IMR-90 (cell line): ENCODE results near the gene NELL1. TPM values are rescaled to one million over a fixed set of nuclear protein-coding genes. Genes with fewer than 3 reads are reported as not detected.

Experiments
- ATAC-seq: fragments of 200-7000 bp; cut with Tn5 transposase; 2 replicates; pipeline ENCODE4 v1.9.1; 2020; ENCODE audit warnings: low read depth, mild to moderate bottlenecking, moderate library complexity
- BruUV-seq: library from RNA; stranded (reverse); fragments of 400-500 nt; replicated peaks from 2 replicates; lab custom pipeline; 2021; lab: Mats Ljungman, UMichigan
- CTCF ChIA-PET: fragments of 300-600 bp; formaldehyde crosslinking; extraction: SDS; loops from one replicate; lab custom pipeline; 2021; ENCODE audit warnings: antibody characterized with exemption; lab: Yijun Ruan, JAX
- POLR2A ChIA-PET: fragments of 300-600 bp; sonication (Branson Sonifier 250); formaldehyde crosslinking; loops from one replicate; lab custom pipeline; 2022; ENCODE audit warnings: antibody characterized with exemption; ENCODE audit not compliant: unreplicated experiment; lab: Charles Lee
- DNase-seq: peaks from one replicate; pipeline ENCODE4 v3.0.0; 2013
- H2AFZ ChIP-seq: replicated peaks from 2 replicates; pipeline ENCODE3; 2013; ENCODE audit warnings: low read length, mild to moderate bottlenecking; ENCODE audit not compliant: poor library complexity
- H2AK5ac ChIP-seq: 2 replicates; pipeline ENCODE4 v1.6.1; 2013; ENCODE audit warnings: low read depth, low read length, inconsistent platforms
- H2AK9ac ChIP-seq: replicated peaks from 2 replicates; pipeline ENCODE3; 2013; ENCODE audit warnings: mild to moderate bottlenecking, low read depth, low read length, moderate library complexity; ENCODE audit not compliant: poor library complexity
- H2BK120ac ChIP-seq: 2 replicates; pipeline ENCODE4 v1.6.1; 2013; ENCODE audit warnings: low read depth, low read length, inconsistent platforms
- H2BK15ac ChIP-seq: 3 replicates; pipeline ENCODE4 v1.6.1; 2013; ENCODE audit warnings: low read depth, low read length, inconsistent platforms
- H2BK20ac ChIP-seq: 2 replicates; pipeline ENCODE4 v1.6.1; 2013; ENCODE audit warnings: low read depth, mild to moderate bottlenecking, inconsistent platforms, low read length, moderate library complexity
- H2BK5ac ChIP-seq: 2 replicates; pipeline ENCODE4 v1.6.1; 2013; ENCODE audit warnings: mild to moderate bottlenecking, low read depth, low read length, inconsistent platforms; ENCODE audit not compliant: poor library complexity, severe bottlenecking
- H3K14ac ChIP-seq: replicated peaks from 2 replicates; pipeline ENCODE4 v1.6.1; 2013; ENCODE audit warnings: low read depth, low read length, inconsistent platforms
- H3K18ac ChIP-seq: 2 replicates; pipeline ENCODE4 v1.6.1; 2013; ENCODE audit warnings: low read depth, low read length, control low read depth
- H3K23ac ChIP-seq: 2 replicates; pipeline ENCODE4 v1.6.1; 2013; ENCODE audit warnings: low read depth, low read length, inconsistent platforms
- H3K27ac ChIP-seq: 2 replicates; pipeline ENCODE4 v1.5.1; 2013; ENCODE audit warnings: mild to moderate bottlenecking, control low read depth, low read length; ENCODE audit not compliant: insufficient read depth
- H3K27me3 ChIP-seq: 2 replicates; pipeline ENCODE4 v1.6.1; 2013; ENCODE audit warnings: low read length; ENCODE audit not compliant: control insufficient read depth, insufficient read depth
- H3K36me3 ChIP-seq: 2 replicates; pipeline ENCODE4 v1.6.1; 2013; ENCODE audit warnings: low read length, mixed read lengths; ENCODE audit not compliant: control insufficient read depth, insufficient read depth
- H3K4ac ChIP-seq: 2 replicates; pipeline ENCODE4 v1.6.1; 2013; ENCODE audit warnings: low read depth, low read length, inconsistent platforms
- H3K4me1 ChIP-seq: 2 replicates; pipeline ENCODE4 v1.6.1; 2013; ENCODE audit warnings: low read length, mixed read lengths; ENCODE audit not compliant: control insufficient read depth, insufficient read depth
- H3K4me2 ChIP-seq: 2 replicates; pipeline ENCODE4 v1.6.1; 2013; ENCODE audit warnings: low read depth, mild to moderate bottlenecking, control low read depth, low read length, moderate library complexity
- H3K4me3 ChIP-seq: 2 replicates; pipeline ENCODE4 v1.5.1; 2013; ENCODE audit warnings: low read depth, mild to moderate bottlenecking, control low read depth, low read length, moderate library complexity; ENCODE audit not compliant: insufficient read depth
- H3K56ac ChIP-seq: 2 replicates; pipeline ENCODE4 v1.6.1; 2013; ENCODE audit warnings: low read length, inconsistent platforms; ENCODE audit not compliant: insufficient read depth; ENCODE audit errors: extremely low read depth
- H3K79me1 ChIP-seq, 2 experiments: 2 replicates each; pipeline ENCODE4 v1.6.1; 2013; ENCODE audit warnings: low read length in 2 of 2, inconsistent platforms in 1 of 2, low read depth in 1 of 2
- H3K9ac ChIP-seq: 2 replicates; pipeline ENCODE4 v1.6.1; 2013; ENCODE audit warnings: low read depth, low read length, control low read depth
- H3K9me1 ChIP-seq: 2 replicates; pipeline ENCODE4 v1.6.1; 2013; ENCODE audit warnings: low read length, inconsistent platforms; ENCODE audit not compliant: insufficient read depth
- H3K9me3 ChIP-seq: 2 replicates; pipeline ENCODE4 v1.6.1; 2013; ENCODE audit warnings: low read length; ENCODE audit not compliant: control insufficient read depth, insufficient read depth
- H4K20me1 ChIP-seq: 2 replicates; pipeline ENCODE4 v1.6.1; 2013; ENCODE audit warnings: low read length, inconsistent platforms; ENCODE audit not compliant: insufficient read depth
- H4K5ac ChIP-seq: 2 replicates; pipeline ENCODE4 v1.6.1; 2013; ENCODE audit warnings: mild to moderate bottlenecking, low read depth, low read length, control low read depth
- H4K8ac ChIP-seq, 2 experiments: 2 replicates each; pipeline ENCODE4 v1.6.1; 2013; ENCODE audit warnings: low read depth in 2 of 2, low read length in 2 of 2, control low read depth in 1 of 2, inconsistent platforms in 1 of 2
- H4K91ac ChIP-seq: 2 replicates; pipeline ENCODE4 v1.6.1; 2013; ENCODE audit warnings: low read depth, low read length, inconsistent platforms; ENCODE audit not compliant: insufficient read depth
- BHLHE40 ChIP-seq: fragments of 150-350 bp; IDR thresholded peaks from 2 replicates; pipeline ENCODE4 v1.6.1; 2016; ENCODE audit warnings: mild to moderate bottlenecking, low read depth, low read length
- FOS ChIP-seq: fragments of 150-350 bp; IDR thresholded peaks from 2 replicates; pipeline ENCODE4 v1.6.1; 2016; ENCODE audit warnings: low read depth, low read length
- MXI1 ChIP-seq: IDR thresholded peaks from 2 replicates; pipeline ENCODE4 v1.6.1; 2012; ENCODE audit warnings: low read depth, mild to moderate bottlenecking, low read length, moderate library complexity, borderline replicate concordance
- POLR2A ChIP-seq: IDR thresholded peaks from 2 replicates; pipeline ENCODE4 v1.6.1; 2012; ENCODE audit warnings: mild to moderate bottlenecking, low read depth, low read length
- RAD21 ChIP-seq: IDR thresholded peaks from 2 replicates; pipeline ENCODE4 v1.6.1; 2012; ENCODE audit warnings: low read length, improper control_type of control experiment
- RFX5 ChIP-seq: IDR thresholded peaks from 2 replicates; pipeline ENCODE4 v1.8.0; 2012; ENCODE audit warnings: low read depth, mild to moderate bottlenecking, low read length, moderate library complexity
- SMC3 ChIP-seq: fragments of 150-350 bp; IDR thresholded peaks from 2 replicates; pipeline ENCODE4 v1.6.1; 2016; ENCODE audit warnings: low read depth, mild to moderate bottlenecking, antibody characterized with exemption, low read length, moderate library complexity
- dilution Hi-C: fragments of 300-500 bp; cut with HindIII; formaldehyde crosslinking; loops from one replicate; pipeline ENCODE4 v1.14.3; 2018; ENCODE audit warnings: low sequenced_read_pairs; ENCODE audit not compliant: unreplicated experiment
- in situ Hi-C: fragments of 300-500 bp; cut with MboI; formaldehyde crosslinking; loops from 3 replicates; pipeline ENCODE4 v1.14.3; 2019; ENCODE audit warnings: low sequenced_read_pairs, inconsistent platforms, mixed read lengths
- intact Hi-C: fragments of 100-400 bp; cut with micrococcal nuclease; formaldehyde crosslinking; loops from 2 replicates; pipeline ENCODE4 v1.10.0; 2022
- polyA plus RNA-seq, 3 experiments: library from polyadenylated mRNA; depleted of rRNA; stranded (reverse); fragments of >200 nt; gene quantifications; 2 replicates each; pipeline ENCODE4 v1.2.3, GENCODE V29; 2012; ENCODE audit warnings: low replicate concordance in 1 of 3
- total RNA-seq: library from RNA; depleted of rRNA; stranded (reverse); fragments of >200 nt; gene quantifications from 2 replicates; pipeline ENCODE4 v1.2.3, GENCODE V29; 2012
- TF ChIP-seq, protein P1 (sequence below): fragments of 150-350 bp; IDR thresholded peaks from 2 replicates; pipeline ENCODE4 v1.6.1; 2016; ENCODE audit warnings: low read depth, mild to moderate bottlenecking, low read length, moderate library complexity, borderline replicate concordance
- TF ChIP-seq, protein P2 (sequence below): conservative IDR thresholded peaks from 2 replicates; pipeline ENCODE4 v1.5.1; 2012; ENCODE audit warnings: mild to moderate bottlenecking, low read depth, low read length, improper control_type of control experiment

NELL1 gene
- total and polyA plus RNA-seq, 2 of the 4 experiments (the other 2 are of a cell fraction), result not detected

DNA sequence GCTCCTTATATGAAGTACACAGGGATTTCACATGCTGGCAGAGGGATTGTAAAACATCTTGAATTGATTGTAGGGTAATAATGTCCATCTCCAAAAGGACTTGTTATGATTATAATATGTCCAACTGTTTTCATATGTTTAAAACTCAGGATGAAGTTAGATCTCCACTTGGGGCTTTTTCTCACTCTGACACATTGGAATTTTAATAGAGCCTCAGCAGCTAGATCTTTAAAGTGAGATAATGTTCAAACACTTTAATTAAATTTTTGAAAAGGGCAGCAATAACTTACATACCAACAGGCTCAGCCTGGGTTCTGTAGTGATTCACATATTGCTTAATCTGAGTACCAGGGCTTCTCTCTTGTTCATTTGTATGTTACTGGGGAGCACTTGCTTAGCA lies 152.1 kb downstream of the NELL1 start:
- no TSS peak for BruUV-seq
- intact Hi-C loops, result no loop called here

More for the DNA sequence above, 152.1 kb downstream of the NELL1 start:
- no peak overlapping the region for H2BK120ac ChIP-seq
- ChIA-PET POLR2A (no interaction called here), CTCF (no interaction called here)
- DNase-seq (no peak), ATAC-seq (no peak)
- no peaks in the 10 kb centered on the region for H3K4me1 ChIP-seq
- no peaks in the 10 kb centered on the region for H3K79me1 ChIP-seq
- H2AK5ac ChIP-seq, result no peak overlapping the region
- H3K27me3 ChIP-seq, result no peaks in the 10 kb centered on the region
- H3K9me3 ChIP-seq, result peaks cover 8% of the 10 kb centered on the region
- in situ Hi-C loops (no loop called here), dilution Hi-C loops (no loop called here)
- H4K91ac ChIP-seq, result no peak overlapping the region
- no peak overlapping the region for H3K4me3 ChIP-seq
- H2BK15ac ChIP-seq, result no peak overlapping the region
- H4K20me1 ChIP-seq, result no peaks in the 10 kb centered on the region
- H2BK20ac ChIP-seq, result no peak overlapping the region
- H3K18ac ChIP-seq, result no peak overlapping the region
- no peak overlapping the region for H3K4me2 ChIP-seq
- no peak overlapping the region for H4K8ac ChIP-seq
- no peaks in the 10 kb centered on the region for H3K9me1 ChIP-seq
- no peak overlapping the region for H3K14ac ChIP-seq
- no peak overlapping the region for H3K9ac ChIP-seq
- H3K23ac ChIP-seq, result no peak overlapping the region
- H2AK9ac ChIP-seq, result no peak overlapping the region
- H2AFZ ChIP-seq, result no peak overlapping the region
- TF ChIP-seq, protein P1, sequence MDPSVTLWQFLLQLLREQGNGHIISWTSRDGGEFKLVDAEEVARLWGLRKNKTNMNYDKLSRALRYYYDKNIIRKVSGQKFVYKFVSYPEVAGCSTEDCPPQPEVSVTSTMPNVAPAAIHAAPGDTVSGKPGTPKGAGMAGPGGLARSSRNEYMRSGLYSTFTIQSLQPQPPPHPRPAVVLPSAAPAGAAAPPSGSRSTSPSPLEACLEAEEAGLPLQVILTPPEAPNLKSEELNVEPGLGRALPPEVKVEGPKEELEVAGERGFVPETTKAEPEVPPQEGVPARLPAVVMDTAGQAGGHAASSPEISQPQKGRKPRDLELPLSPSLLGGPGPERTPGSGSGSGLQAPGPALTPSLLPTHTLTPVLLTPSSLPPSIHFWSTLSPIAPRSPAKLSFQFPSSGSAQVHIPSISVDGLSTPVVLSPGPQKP, result no peak
- no peak for TF ChIP-seq MXI1
- no peak for TF ChIP-seq POLR2A
- no peak for TF ChIP-seq SMC3
- TF ChIP-seq RAD21, result no peak
- TF ChIP-seq BHLHE40, result no peak
- TF ChIP-seq RFX5, result no peak
- TF ChIP-seq FOS, result no peak
- TF ChIP-seq, protein P2, sequence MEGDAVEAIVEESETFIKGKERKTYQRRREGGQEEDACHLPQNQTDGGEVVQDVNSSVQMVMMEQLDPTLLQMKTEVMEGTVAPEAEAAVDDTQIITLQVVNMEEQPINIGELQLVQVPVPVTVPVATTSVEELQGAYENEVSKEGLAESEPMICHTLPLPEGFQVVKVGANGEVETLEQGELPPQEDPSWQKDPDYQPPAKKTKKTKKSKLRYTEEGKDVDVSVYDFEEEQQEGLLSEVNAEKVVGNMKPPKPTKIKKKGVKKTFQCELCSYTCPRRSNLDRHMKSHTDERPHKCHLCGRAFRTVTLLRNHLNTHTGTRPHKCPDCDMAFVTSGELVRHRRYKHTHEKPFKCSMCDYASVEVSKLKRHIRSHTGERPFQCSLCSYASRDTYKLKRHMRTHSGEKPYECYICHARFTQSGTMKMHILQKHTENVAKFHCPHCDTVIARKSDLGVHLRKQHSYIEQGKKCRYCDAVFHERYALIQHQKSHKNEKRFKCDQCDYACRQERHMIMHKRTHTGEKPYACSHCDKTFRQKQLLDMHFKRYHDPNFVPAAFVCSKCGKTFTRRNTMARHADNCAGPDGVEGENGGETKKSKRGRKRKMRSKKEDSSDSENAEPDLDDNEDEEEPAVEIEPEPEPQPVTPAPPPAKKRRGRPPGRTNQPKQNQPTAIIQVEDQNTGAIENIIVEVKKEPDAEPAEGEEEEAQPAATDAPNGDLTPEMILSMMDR, result no peak
- H4K5ac ChIP-seq, result no peak overlapping the region
- H3K27ac ChIP-seq, result no peak overlapping the region
- no peak overlapping the region for H3K4ac ChIP-seq
- no peak overlapping the region for H2BK5ac ChIP-seq
- no peak overlapping the region for H3K56ac ChIP-seq
- H3K36me3 ChIP-seq, result no peaks in the 10 kb centered on the region
